COR-L47 (cell line): Measurements from ENCODE around the gene MEIS1.
"Not testable (repeated sequence)": the region's sequence is repeated elsewhere in the genome, so short reads cannot be mapped to it uniquely, and the experiment has no call there.

ENCODE experiments used
- DNase-seq: peaks from one replicate; lab custom pipeline; 2025; lab: John Stamatoyannopoulos, UW

MEIS1 gene

DNA sequence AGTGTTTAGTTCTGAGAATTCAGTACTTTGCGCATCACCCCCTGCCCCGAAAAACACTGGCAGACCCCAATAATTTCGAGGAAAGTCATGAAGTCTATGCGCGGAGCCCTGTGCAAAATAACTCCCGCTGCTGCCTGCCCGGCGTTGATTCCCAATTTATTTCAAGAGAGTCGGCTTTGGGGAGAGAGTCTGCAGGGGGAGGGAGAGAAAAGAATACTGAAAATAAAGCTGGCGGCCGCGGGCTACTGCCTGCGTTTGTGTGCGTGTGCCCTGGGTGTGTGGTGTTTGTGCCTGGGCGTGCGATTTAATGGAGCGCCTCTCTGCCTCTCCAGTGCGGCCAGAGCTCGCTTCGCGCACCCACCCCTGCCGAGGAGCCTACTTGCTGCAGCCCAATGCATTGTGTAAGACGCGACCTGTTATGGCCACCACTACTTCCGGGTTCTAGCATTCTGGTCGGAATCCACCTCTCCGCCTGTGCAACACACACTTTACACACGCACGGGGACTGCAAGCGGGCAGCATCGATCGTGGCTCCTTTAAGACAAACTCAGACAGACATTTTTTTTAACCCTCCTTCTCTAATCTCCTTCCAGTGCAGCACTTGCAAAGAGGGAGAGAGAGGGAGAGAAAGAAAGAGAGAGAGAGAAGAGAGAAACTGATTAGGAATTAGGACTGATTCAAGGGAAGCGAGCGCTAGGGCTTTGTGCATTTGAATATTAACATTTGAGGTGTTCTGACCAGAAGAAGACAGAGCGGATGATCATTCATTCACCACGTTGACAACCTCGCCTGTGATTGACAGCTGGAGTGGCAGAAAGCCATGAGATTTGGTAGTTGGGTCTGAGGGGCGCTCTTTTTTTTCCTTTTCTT lies at the start of gene MEIS1:
Gene MEIS1, plus strand, starts transcription at position 447 of the 870 bp plus-strand sequence. CDS start 732 bp downstream, outside the sequence.
- DNase-seq, result peak; percentile 93

DNA sequence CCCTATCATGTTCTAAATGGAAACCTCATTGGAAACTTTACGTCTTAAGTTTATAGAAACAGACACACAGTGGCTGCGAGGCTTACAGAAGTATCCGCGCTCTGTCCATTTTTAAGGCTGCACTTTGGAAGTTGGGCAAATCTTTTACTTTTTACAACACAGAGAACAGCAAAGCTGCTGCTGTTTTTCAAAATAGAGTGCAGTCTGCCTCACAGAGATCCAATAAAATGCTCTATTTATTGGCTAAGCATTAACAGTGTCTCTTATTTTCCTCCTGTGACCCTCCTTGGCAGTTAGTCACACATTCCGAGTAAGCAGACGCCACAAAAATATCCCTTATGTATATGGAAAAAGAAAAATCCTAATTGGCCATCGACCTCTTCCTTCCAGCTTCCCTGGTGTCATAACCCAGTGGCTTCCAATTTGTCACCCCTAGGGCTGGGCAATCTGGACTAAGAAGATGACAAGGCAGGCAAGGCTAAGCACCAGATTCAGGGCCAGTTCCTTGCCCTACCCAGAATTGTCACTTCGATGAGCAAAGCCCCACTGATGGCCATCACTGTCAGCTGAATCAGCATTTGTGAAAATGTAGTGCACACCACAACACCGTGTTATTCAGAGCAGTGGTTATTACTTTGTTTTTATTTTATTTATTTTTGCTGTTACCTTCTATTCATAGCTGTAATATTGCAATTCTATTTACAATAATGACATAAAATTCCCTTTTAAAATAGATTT lies 47.7 kb upstream of the MEIS1 start:
- DNase-seq, result no peak

DNA sequence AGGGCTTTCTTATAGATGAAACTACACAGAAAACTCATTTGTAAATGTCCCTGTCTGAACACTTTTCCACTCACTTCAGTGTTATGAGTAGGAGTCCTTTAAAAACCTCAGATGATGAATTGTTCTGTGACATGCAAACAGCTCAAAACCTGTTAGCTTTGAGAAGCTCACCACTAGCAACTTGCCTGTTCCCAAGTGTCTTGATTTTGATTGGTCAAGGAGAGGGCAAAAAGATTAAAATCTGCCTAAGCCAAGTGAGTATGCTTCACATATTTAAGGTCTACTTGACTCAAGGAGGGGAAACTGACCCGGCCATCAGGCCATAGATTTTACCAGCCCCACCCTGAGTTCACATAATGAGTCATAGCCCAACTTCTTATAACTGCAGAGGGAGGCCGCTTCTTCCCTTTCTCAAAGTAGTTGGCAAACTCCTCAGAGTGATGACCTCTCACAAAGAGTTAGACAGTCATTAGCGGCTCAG lies 45.2 kb upstream of the MEIS1 start:
- DNase-seq, result no peak

DNA sequence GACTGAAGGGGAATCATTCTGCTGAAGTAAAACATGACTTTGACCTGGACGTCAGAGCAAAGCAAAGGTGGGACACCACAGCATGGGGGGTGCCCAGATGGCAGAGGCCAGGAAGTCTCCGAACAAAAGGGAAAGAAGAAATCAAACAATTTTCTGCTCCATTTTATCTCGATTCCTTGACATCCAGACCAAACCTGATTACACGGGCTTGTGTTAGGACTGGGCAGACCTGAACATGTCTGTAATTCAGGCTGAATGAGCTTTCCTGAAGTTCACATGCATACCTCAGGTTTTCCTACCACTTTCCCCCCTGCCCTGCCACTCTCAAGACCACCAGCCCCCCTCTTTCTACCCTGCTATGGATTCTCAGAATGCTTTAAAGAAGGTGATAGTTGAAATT lies 44.8 kb upstream of the MEIS1 start:
- DNase-seq, result no peak

DNA sequence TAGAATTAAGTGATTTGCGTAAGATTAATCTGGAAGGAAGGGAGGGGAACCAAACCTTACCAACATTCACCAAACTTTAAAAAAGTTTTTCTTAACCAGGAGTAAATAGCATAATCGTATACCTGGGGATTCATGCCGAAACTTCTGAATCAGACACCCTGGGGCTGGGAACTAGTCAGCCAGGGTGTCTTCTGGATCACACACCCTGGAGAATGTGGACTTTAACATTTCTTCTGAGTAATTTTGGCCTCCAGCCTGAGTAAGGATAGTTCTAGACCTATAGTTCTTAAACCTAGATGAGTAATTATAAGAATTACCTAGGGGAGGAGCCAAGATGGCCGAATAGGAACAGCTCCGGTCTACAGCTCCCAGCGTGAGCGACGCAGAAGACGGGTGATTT lies 44.1 kb upstream of the MEIS1 start:
- DNase-seq, result no peak

DNA sequence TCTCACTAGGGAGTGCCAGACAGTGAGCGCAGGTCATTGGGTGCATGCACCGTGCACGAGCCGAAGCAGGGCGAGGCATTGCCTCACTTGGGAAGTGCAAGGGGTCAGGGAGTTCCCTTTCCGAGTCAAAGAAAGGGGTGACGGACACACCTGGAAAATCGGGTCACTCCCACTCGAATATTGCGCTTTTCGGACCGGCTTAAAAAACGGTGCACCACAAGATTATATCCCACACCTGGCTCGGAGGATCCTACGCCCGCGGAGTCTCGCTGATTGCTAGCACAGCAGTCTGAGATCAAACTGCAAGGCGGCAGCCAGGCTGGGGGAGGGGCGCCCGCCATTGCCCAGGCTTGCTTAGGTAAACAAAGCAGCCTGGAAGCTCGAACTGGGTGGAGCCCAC lies 43.7 kb upstream of the MEIS1 start:
- not testable (repeated sequence) for DNase-seq

DNA sequence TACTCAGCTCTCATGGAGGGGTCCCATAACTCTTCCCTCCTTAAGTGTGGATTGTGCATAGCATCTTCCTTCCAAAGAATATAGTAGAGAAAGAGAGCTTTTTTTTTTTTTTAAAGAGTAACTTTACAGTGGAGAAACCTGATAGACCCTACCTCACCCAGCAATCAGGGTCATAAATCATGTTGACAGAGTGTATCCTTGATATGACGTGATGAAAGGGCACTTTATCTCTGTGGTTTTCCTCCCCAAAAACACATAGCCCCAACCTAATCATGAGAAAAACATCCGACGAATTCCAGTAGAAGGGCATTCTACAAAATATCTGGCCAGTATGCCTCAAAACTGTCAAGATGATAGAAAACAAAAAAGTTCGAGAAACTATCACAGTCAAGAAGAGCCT lies 29.5 kb upstream of the MEIS1 start:
- no peak for DNase-seq

DNA sequence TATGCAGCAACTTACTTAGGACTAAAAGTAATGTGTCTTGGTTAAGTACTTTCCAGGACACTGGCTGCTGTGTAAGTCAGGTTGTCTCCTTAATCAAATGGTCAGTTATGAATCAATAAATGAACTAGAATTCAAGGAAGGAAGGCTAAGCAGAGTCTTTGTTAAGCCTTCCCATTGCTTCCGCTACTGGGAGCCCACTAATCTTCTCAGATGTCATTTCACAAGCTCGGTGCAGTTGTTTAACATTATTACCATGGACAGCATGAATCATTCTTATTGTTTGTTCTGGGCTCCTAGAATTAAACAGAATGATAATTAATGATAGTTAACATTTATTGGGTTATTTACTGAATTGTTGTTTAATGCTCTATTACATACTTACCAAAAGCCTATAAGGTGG lies 26.0 kb upstream of the MEIS1 start:
- no peak for DNase-seq

DNA sequence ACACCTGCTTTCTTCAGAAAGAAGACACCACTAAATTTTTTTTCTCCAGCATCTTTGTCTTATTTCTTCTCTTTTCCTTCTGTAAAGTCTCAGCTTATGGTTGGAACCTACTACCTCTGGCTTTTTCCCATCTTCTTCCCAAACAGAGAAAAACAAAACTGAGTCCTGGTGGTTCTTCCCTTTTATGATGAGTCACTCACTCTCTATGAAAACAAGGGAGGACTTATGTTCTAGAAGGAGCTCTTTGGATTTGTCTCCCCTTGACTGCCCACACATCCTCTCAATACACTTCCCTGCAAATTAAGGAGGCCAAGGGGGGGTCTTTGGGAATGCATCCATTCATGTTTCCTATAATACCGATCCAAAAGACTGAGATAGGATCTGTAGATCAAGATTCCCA lies 22.1 kb upstream of the MEIS1 start:
- no peak for DNase-seq

DNA sequence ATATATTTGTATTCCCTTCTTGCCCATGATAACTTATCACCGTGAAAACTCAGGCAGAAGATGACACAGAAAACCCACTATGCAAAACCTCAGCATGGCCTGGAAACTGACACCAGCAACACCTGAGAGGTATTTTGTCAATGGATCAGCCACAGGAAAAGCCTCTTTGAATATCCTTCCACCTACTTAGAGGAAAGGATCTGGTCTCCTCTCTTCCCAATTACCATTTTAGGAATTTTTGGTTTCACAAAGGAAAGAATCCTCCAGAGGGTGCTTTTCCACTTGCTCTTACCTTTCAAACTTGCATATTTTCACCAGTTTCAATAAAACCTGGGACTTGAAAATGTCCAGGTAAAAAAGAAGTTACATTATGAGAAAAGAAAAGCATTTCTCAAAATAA lies 20.0 kb upstream of the MEIS1 start:
- DNase-seq, result no peak

DNA sequence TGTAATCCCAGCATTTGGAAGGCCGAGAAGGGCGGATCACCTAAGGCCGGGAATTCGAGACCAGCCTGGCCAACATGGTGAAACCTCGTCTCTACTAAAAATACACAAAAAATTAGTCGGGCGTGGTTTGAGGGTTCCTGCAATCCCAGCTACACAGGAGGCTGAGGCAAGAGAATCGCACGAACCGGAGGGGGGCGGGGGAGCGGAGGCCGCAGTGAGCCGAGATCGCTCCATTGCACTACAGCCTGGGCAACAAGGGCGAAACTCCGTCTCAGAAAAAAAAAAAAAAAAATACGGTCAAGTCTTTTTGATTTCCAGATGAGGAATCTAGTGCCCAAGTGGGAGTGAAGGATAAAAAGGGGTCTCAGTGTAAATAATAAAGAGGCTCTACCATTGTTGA lies 16.5 kb upstream of the MEIS1 start:
- DNase-seq, result no peak

DNA sequence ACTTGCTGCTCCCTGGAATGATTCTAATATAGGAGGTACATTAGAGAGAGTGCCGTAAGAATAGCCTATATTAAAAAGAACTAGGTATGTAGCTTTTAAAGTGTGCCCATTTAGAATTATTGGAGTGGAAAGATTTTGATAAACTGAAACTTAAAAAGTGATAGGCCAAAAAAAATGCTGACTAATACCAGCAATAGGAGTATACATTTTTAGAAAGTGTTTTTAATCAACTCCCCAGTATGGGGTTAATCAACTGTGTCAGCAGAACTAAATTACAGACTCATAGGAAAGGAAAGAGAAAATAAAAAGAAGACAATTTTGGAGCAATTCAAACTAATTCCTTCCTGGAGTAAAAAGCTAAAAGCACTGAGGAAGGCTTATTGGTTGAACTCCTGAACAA lies 13.3 kb upstream of the MEIS1 start:
- no peak for DNase-seq

DNA sequence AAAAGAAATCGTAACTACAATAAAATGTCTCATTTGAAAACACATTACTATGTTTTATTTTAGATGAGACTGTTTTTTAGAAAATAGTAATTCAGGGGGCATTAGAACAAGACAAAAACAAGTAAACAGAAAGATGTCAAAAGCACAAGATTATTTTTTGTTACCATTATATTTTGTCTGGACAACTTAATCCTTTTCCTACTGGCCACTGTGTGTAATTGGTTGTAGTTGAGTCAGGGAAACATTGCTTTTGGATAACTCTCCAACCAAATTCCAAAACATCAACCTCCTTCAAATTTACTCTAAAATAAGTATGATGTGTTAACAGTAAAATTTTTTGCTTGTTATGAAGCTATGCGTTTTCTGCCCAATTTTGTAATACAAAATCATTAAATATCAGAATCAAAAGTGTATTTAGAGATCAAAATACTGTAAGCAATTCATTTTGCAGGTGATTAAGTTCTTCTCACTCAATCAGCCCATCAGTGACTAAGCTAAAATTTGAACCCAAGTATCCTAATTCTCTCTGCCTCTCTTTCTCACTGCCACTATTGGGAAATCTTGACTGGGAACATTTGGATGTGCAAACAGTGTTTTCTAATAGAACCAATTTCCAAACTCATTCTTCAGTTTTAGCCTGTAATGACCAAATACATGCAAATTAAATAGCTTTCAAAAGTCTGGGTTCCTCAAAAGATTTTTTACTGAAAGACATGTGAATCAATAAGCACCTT lies 11.4 kb upstream of the MEIS1 start:
- DNase-seq, result no peak

DNA sequence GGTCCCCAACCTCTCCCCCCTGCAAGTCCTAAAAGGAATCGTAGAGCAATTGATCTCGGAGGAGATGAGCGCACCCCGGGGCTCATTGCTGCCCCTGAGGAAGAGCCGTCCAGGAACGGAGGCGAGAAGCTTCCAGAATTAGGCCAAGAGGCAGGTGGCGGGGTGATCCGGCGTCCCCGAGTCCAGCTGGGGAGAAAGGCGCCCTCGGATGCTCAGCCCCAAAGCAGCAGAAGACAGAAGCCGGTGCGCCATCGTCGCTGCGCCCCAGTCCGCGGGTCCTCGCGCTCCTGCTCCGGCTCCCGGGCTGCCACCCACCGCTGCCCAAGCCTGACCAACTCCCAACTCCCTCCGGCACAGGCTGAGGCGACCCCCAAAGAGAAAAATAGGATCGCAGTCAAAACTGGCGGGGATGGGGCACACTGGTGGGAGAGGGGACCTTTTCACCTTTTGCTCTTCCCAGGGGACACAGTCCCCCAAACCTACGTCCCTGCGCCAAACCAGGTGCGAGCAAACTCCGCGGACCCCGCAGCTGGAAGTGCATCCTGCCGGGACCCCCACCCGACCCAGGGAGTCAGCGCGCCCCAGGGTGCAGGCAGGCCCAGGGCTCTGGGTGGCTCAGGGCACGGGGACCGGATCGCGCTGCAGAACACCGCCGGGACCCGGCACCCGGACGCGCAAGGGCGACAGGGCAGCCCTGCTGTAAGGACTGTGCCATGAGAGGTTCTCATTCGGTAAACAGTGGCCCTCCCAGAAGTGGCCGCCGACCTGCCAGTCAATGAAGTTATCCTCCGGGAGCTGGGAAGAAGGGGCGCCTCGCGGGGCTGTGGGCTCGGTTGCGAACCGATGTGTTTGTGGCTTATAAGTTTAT lies 8.4 kb upstream of the MEIS1 start:
- DNase-seq, result no peak

DNA sequence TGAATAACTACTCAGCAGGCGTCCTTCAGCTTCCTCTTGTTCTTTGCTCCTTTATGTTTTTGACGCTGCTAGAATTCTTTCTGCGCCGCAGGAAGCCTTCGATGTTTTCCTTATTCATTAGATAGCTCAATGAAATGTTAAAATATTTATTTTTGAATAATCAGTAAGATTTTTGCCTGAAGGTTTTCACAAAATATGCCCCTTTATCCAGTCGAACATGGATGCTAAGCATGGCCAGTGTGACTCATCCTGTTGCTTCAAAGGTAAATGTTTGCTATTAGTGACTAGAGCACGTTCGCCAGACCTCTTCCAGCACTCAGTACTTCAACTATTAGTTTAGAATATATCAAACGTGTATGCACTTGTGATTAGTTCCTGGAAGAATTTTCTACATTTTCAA lies 7.6 kb upstream of the MEIS1 start:
- no peak for DNase-seq

DNA sequence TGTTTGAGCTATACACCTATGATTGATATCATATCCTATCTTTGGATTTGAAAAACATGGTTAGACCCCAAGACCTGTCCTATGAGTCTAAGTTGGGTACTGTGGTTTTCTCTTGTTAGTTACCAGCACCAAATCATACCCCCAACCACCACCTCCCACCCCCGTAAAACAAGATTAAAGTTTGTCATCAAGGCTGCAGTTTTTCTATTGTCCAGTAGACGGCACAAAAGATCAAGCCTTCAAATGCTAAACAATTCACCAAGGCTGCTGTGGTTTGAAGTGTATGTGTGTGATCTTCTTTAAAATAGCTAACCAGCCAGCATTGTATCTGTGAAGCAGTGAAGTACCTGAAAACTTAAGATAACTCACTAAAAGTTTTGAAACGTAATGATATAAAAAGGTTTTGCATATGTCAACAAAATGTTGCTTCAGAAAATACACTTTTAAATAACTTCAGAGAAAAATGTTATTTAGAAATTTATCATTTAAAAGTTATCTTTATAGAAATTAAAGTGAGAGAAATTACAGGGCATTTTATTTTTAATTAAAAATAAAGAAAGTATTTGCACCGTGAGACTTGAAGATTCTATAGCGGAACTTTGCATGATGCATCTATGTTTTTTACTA lies 5.8 kb upstream of the MEIS1 start:
- DNase-seq, result peak; percentile 56

DNA sequence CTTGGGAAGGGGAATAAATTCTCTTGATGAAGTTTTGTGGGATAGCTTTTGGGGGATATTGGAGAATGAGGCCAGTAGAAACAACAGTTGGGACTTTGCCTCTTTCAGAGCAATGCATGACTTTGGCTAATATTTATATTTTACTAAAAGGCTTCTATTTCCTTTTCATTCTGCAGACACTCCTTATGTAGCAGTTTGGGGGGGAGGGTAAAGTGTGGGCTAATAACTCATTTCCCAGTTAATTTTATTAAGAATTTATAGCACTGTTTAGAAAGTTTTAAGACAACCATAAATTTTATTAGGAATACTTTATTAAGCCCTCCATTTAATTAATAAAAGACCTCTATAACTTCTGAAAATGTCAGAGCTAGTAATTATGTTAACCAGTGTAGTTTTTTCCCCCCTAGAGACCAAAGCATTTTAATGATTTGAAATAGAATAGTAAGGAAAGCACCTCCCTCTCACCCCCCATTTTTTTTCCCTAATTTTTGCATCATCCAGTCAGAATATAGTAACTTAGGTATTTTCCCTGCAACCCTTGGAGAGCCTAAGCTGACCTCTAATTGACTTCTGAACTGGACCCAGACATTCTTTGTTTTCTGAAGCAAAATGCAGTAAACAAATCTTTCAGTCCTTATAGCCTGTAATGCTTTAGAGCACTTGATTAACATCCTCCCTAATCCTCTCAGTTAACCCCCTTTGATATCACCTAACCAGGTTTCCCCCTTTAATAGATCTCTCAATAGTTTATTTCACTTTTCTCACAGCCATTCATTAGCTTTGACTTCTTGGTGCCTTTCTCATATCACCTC lies 5.0 kb upstream of the MEIS1 start:
- DNase-seq, result no peak

DNA sequence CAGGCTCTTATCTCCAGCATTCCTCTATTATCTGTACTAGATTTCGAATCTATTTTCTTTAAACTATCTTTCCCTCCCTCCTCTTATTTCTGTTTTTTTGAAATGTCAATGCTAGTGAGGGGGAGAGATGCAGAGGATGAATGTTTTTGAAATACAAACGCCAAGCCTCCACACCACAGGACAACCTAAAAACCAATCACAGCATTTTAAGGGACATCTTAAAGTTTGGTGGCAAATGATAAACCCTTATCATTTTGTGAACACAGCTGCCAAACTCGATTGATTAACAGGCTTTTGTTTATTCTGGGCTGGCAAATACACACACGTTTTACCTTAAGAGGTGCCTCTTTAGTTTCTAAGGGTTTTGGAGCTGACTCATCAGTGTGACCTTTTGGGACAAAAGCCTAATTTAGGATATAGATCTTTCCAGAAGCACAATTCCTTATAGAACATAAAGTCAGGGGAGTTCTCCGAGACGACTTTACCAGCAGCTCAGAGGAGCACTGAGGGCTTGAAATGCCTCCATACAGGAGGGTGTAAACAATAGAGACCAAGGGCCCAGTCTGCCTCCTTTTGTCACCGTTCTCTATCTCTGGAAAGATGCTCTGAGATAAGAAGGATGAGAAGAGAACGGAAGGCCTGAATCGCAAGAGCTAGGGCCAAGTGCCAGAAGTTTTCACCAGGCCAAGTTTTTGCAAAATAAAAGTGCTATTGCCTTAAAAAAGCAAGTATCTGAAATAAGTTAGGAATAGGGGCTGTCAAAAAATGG lies 4.2 kb upstream of the MEIS1 start:
- DNase-seq, result no peak

DNA sequence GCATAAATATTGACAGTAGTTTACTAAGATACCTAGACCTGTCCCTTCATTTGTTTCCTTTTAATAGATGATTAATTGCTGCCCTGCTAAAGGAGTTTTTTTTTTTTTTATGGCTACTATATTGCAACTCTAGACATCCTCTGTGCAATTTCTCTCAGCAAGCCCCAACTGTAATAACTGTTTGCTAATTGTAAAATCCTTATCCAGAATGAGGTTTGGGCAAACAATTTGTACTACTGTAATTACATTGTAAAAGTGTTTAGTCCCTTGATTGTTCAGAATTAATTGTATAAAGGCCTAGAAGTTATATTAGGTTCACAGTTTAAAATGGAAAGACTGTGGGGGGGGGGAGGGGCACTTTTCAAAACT lies 3.7 kb upstream of the MEIS1 start:
- DNase-seq, result peak; percentile 14
